ENCODE results near the gene ADPRH.
"Not testable (repeated sequence)": the region's sequence is repeated elsewhere in the genome, so short reads cannot be mapped to it uniquely, and the experiment has no call there.

Gene ADPRH

GRCh38 chr3:119560160-119560559, 19.1 kb upstream of the ADPRH start:
- DNase-seq, result no peak

DNA sequence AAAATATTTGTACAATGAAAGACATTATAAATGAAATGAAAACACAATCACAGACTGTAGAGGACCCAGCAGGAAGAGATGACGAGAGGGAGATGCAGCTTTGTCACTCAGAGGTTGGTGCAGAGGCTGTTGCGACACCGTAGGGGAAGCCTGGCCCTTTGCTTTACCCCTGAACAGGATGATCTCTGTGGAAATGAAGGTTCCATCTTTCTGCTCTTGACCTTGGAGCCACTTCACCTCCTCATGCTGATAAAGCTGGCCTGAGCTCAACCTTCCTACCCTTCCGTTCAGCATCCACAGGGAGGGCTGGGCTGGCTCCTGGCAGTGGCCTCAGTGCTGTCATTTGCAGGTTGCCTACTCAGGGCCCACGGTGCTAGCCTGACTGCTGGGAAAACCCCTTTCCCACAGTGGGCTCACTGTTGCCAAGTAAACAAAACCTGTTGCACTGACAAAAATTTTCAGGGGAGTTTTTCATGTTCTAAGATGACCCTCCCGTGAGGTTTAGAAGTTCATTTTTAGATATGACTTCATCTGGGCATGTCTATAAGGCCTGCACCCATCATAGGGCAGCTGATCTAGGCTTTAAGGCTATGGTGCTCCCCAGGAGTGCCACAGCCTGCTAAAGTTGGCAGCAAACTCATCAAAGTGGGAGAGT, 16.9 kb upstream of the ADPRH start:
- DNase-seq, result peak; percentile 80

GRCh38 chr3:119563334-119563733, 16.0 kb upstream of the ADPRH start:
- DNase-seq, result not testable (repeated sequence)

- DNase-seq, result no peak
Observed at GRCh38 chr3:119569156-119569555, 10.1 kb upstream of the ADPRH start.

- DNase-seq, result peak; percentile 23
Observed at GRCh38 chr3:119570229-119570628, 9.1 kb upstream of the ADPRH start.

GRCh38 chr3:119571230-119571629, 8.1 kb upstream of the ADPRH start:
- no peak for DNase-seq

- DNase-seq, result no peak
Observed at GRCh38 chr3:119571688-119572087, 7.6 kb upstream of the ADPRH start.

GRCh38 chr3:119575507-119575906, 3.8 kb upstream of the ADPRH start:
- no peak for DNase-seq

DNA sequence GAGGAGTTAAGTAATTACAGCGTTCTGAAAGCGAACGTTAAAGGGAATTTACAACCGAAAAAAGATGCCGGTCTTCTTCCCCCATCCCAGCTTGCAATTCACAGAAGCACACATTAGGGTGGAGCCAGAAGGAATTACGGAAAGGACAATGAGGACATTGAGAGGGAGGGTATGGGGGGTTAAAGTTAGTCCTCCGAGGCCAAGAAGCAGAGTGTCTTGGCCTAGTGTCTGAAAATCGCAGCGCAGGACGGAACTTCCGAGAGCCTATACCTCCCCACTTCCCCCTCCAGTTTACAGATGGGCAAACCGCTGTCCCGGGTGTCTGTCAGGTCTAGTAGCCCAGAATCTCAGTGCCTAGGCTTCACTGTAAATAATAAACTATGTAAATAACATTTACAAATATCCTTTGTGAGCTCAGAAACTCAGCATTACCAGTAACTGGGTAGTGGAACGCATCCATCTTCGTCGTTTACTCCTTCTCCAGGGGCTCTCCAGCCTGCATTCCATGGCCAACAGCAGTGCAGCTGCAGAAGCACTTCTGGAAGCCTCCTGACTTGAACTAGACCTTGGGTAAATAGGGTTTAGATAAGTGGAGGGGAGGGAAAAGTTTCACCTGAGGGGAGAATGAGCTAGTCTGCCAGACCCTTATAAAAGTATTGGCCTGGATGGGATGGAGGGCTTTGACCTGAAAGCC, 922 bp downstream of the ADPRH start:
- DNase-seq, result peak; percentile 25

- peak; percentile 20 for DNase-seq
Observed at GRCh38 chr3:119582178-119582577, 2.9 kb downstream of the ADPRH start.

- DNase-seq, result no peak
Observed at GRCh38 chr3:119585208-119585607, 5.9 kb downstream of the ADPRH start.

GRCh38 chr3:119585856-119586570, 6.7 kb downstream of the ADPRH start:
- no peak for DNase-seq

DNA sequence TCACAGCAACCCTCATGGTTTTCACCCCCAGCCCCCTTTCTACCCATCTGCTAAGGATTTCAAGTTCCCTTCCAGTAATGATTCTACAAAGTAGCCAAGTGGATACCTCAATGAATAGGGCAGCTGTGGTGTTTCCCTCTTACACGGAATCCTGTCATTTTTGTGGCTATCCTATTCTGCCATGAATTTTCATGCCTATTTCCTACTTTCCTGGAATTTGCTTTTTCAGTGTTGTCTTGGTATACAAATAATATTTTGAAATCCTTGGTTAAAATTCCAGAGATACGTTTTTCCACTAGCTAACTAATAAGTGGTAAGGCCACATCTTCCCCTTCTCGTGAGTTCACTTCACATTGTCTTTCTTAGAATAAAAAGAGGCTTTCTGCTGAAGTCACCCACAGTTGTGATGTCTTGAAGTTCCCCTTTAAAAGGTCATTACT, 7.5 kb downstream of the ADPRH start:
- DNase-seq, result no peak

DNA sequence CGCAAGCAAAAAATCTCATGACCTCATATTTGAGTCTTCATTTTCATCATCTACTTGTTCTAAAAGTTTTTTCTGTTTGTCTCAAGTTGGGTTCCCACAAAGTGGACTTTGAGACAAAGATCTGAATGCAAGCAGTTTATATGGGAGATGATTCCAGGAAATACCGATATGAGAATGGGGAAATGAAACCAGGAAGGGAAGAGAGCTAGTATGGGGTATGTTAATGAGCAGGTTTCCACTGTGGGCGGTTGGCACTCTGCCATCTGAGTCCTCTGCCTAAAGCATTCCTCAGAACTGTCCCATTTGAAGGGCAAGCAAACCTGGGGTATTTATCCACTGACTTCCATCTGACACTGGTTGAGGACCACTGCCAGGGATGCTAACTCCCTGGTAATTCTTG, 8.8 kb downstream of the ADPRH start:
- peak; percentile 12 for DNase-seq

- no peak for DNase-seq
Observed at GRCh38 chr3:119589102-119589773, 9.9 kb downstream of the ADPRH start.

DNA sequence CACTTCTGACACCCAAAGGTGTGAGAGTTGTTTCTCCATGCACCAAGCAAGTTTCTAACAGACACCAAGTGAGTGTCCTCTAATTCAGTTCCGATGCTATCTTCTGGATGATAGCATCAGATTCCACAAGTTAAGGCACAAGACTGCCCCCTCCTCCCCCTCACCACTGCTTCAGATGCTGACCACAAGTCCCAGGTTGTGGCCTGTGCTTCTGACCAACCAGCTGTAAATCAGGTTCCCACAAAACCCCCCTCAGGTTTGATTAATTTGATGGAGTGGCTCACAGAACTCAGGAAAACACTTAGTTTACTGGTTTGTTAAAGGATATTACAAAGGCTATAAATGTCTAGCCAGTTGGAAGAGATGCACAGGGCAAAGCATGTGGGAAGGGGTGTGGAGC, 11.4 kb downstream of the ADPRH start:
- DNase-seq, result no peak

DNA sequence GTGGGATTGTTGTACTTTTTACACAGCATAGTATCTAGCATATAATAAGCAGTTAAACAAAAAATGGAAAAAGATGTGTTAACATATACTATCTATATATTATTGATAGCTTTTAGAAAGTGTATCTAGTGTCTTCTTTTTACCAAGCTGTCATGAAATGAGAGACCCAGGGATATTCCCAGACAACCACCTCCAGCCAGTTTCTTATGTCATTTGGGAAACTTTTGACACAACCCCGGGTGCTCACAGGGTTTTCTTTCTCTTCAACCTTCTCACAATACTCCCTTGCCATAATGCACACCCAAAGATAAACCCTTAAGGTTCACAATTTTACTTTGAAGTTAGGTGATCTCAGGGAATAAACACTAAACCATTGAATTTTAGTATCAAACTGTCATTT, 13.6 kb downstream of the ADPRH start:
- no peak for DNase-seq

- no peak for DNase-seq
Observed at GRCh38 chr3:119594066-119594465, 14.8 kb downstream of the ADPRH start.

GRCh38 chr3:119594929-119595328, 15.6 kb downstream of the ADPRH start:
- not testable (repeated sequence) for DNase-seq

DNA sequence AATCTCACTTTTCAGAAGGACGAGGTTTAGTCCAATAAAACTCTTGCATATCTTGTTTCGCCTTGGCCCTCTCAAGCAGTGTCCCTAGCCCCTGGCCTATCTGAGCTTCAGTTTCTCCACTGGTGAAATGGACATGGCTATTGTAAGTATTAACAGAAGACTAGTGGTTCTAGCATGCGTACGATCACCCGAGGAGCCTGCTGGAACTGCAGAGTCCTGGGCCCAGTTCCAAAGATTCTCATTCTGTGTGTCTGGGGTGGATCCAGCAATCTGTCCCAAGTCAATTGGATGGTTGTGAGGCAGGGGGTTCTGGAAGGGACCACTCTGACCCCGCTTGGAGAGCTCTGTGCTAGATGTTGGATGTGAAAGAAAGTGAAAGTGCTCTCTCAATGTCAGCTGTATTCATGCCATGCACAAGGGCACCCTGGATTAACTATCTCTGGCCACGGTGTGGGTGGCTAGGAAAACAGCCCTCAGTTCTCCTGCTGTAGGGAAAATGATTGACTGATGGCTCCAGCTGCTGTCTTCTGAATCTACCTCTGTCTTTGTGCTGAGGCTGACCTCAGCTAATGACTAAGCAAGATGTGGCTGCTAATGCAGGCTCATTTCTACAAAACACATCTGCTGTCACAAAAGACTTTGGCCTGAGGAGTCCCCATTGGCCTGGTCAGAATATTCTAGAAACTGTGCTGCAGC, 16.5 kb downstream of the ADPRH start:
- no peak for DNase-seq

DNA sequence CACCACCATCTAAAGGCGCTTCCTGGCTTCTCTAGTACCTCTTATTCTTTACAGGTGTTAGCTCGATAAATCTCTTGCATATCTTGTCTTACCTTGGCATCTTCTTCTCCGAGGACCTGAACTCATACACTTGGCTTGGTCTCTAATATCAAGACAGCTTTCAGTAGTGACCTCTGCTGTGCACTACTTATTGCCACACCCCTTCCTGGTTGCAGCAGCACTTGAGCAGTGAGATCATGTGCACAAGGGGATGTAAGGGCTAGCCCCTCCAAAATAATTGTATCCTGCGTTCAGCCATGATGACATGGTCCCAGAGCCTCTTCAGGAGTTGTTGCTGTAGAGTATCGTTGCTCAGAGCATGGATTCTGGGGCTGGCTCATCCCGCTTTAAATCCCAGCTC, 17.1 kb downstream of the ADPRH start:
- no peak for DNase-seq

GRCh38 chr3:119597548-119598288, 18.4 kb downstream of the ADPRH start, which contains the start of gene PLA1A:
PLA1A (plus strand) TSS chr3:119597885; CDS start chr3:119597914, 29 bp downstream.
- no peak for DNase-seq

All from CD4-positive, alpha-beta T cell treated with Interleukin-4 for 4 hours (primary cell).